ENCODE data around the gene RPA4.
"Not testable (repeated sequence)": the region's sequence is repeated elsewhere in the genome, so short reads cannot be mapped to it uniquely, and the experiment has no call there.

The RPA4 gene, protein sequence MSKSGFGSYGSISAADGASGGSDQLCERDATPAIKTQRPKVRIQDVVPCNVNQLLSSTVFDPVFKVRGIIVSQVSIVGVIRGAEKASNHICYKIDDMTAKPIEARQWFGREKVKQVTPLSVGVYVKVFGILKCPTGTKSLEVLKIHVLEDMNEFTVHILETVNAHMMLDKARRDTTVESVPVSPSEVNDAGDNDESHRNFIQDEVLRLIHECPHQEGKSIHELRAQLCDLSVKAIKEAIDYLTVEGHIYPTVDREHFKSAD

DNA sequence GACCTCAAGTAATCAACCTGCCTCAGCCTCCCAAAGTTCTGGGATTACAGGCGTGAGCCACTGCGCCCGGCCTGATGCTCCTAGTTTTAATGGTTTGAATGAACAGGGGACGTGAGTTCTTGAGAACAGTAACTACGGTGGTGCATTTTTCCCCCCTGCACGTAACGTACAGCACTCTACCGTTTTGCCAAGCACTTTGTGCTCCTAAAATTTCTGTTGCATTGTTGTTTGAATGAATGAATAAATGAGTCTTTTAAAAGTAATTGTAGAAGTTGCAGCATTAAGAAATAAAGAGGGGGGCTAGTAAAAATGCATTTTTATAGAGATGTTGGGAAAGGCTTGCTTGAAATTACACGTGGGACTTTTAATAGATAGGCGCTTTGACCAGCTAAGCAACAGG lies at the start of gene RPA4:
TSS of gene RPA4 (plus strand) at position 301 of the 400 bp plus-strand sequence. CDS start 403 bp downstream, outside the sequence.
- DNase-seq (ENCODE audit: low read depth), result no peak

DNA sequence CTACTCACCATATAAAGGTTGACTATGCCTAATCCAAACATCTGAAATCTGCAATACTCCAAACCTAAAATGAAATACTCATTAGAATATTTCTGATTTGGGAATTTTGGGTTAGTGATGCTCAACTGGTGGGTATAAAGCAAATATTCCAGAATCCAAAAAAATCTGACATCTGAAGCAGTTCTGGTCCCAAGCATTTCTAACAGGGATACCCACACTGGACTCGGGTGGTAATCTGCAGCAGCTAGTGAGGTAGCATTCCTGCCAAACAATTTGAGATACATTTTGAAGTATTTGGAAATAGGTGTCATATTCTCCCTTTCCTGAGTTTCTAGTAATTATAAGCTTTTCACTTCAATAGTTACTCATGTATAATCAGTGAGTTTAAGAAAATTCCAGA lies 49.6 kb upstream of the RPA4 start:
- no peak for DNase-seq (ENCODE audit: low read depth)

DNA sequence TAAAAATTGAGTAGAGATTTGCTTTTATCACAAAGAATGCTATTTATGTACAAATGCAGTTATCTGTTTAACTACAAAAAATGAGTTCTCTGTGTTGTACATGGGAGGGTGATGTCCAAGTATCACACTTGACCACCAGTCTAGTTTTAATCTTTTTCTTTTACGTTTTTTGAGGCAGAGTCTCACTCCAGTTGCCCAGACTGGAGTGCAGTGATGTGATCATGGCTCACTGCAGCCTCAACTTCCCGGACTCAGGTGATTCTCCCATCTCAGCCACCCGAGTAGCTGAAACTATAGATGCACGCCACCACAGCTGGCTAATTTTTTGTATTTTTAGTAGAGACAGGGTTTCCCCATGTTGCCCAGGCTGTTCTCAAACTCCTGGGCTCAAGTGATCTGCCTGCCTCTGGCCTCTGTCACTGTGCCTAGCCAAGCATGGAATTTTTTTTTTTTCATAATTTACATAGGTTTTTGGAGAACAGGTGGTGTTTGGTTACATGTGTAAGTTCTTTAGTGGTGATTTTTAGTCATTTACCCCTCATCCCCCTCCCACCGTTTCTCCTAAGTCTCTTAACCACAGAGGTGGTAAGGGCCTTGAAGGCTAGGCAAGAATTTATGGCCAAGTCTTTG lies 47.9 kb upstream of the RPA4 start:
- DNase-seq (ENCODE audit: low read depth), result no peak

DNA sequence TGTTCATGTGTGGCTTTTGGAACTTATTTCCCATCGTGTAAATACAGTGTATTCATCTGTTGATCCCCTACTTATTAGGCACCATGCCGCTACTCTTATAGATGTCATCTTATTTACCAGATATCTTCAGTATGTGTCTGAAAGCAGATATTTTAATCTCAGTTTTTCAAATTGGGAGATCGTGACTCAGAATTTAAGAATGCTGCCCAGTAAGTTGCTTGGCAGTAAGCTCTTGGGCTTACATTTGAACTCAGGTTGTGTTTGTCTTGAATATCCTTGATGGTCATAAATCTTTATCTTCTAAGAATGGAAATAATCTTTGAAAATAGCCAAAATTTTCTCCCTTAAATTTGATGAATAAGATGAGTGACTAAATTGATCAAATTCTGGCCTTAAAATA lies 45.9 kb upstream of the RPA4 start:
- peak; percentile 12 for DNase-seq (ENCODE audit: low read depth)

DNA sequence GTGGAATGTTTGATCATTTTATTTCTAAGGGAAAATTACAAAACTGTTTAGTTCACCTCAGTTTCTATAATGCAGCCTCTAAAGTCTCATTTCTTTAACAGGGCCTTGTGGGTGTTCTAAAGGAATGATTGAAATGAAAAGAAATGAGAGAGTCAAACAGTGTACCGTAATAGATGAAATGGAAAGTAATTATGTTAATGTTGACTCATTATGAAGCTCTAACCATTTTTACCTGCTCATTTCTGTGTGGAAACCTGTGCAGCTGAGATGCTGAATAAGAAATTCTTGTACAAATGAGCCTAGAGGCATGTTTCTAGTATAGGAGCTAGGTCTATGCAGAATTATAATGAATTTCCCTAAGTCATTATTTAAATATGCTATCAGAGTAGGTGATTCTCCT lies 45.2 kb upstream of the RPA4 start:
- no peak for DNase-seq (ENCODE audit: low read depth)

DNA sequence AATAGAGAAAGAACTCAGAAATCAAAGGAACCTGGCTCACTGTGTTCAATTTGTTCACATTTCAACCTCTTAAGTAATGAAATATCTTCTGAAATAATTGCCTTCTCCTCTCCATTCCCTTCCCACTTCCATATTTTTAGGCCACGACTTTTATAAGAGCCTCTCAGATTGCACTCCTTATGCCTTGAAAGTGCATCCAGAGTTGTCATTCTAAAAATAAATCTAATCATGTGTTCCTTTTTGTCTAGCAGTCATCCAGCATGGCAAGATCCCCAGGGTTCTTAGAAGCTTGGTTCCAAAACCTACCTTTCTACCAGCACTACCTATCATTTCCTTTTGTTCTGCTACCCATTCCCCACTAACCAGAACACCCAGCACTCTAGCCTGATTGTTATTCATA lies 42.4 kb upstream of the RPA4 start:
- DNase-seq (ENCODE audit: low read depth), result no peak

DNA sequence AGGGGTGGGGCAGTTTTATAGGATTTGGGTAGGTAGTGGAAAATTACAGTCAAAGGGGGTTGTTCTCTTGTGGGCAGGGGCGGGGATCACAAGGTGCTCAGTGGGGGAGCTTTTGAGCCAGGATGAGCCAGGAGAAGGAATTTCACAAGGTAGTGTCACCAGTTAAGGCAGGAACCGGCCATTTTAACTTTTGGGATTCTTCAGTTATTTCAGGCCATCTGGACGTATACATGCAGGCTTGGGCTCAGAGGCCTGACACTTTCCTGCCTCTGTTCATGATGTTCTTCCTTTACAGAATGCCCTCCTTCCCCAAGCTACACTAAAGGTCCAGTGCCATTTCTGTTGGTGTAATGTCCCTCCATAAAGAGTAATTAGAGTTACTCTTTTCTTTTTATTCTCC lies 41.8 kb upstream of the RPA4 start:
- DNase-seq (ENCODE audit: low read depth), result not testable (repeated sequence)

DNA sequence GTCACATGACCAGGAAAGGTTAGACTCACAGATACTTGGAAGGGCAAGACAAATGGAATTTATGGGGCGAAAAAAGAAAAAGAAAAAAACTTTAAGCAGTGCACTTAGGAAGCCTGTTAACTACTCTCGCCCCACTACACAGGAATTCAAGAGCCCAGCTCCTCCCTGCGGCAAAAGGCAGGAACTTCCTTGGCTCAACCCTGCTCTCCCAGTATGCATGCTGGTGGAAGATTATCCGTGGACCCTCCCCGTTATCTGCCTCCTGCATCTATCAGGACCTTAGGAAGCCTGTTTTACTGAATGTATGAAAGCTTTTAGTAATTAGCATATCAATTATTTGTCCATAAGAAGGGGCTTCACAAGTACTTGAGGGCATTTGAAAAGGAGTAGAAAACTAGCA lies 40.1 kb upstream of the RPA4 start:
- peak; percentile 36 for DNase-seq (ENCODE audit: low read depth)

DNA sequence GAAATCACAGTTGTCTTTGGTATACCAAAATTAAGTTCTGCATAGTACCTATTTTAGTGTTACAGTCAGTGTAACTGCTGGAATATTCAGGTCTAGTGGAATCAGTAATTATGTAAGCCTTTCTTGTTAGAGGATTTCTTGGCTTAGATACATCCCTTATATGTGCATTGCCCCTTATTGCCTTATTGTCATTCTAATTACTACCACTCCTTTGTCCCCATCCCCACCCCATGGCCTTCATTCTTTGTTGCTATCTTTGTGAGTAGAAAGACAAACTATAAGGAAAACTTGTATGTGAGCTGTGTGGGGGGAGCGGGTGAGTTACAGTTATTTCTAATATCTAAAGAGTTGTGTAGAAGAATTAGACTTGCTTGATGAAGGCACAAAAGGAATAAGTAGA lies 36.9 kb upstream of the RPA4 start:
- DNase-seq (ENCODE audit: low read depth), result no peak

DNA sequence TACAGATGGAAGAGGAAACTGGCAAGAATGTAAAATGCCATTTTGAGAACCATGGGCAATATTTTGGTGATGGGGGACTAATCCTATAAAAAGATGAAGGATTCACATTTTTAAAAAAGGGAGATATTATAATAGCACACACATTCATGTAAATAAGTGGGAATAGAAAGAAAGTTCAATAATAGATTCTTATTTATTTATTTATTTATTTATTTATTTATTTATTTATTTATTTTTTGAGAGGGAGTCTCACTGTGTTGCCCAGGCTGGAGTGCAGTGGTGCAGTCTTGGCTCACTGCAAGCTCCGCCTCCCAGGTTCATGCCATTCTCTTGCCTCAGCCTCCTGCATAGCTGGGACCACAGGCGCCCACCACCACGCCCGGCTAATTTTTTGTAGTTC lies 24.3 kb upstream of the RPA4 start:
- not testable (repeated sequence) for DNase-seq (ENCODE audit: low read depth)

DNA sequence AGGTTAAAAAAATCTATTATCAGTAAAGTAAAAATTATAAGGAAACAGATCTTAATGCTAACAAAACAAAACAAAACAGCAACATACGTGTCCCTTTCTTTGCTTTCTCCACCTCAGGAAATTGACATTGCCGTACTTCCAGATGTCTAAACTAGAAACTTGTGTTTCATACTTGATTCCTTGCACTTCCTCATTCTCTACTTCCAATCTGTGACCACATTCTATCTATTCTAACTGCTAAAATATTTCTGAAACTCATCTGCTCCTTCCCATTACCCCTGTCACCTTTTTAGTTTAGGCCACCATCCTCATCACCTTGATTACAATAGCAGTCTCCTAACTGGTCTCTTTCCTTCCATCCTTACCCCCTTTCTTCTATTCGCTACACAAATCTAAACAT lies 22.5 kb upstream of the RPA4 start:
- DNase-seq (ENCODE audit: low read depth), result no peak

DNA sequence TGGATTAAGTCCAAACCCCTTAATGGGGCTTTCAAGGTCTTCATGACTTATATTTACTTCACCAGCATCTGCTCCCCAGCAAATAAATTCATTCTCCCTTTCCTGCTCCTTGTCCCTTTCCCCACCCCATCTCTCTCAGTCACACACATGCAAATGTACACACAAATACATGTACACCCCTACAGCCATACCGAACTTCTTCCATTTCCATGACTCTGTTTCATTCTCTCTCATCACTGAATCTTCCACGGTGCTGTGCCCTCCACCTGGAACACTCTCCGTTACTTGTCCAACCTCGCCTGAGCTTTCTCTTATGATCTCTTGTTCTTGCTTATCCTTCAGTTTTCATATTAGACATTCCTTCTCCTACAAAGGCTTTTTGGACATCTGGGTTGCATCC lies 22.0 kb upstream of the RPA4 start:
- no peak for DNase-seq (ENCODE audit: low read depth)

DNA sequence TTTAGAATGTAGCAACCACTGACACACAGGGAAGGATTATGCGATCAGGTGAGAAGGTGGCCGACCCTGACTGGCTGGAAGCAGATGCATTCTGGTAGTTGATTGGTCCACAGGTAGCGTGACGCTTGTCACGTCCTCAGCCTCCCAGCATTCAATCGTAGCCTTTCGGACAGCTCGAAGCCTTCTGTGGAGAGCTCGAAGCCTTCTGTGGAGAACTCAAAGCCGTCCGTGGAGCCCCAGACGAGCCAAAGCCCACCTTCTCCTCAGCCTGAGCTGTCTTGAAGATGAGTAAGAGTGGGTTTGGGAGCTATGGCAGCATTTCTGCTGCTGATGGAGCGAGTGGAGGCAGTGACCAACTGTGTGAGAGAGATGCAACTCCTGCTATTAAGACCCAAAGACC lies 319 bp downstream of the RPA4 start:
- DNase-seq (ENCODE audit: low read depth), result no peak

DNA sequence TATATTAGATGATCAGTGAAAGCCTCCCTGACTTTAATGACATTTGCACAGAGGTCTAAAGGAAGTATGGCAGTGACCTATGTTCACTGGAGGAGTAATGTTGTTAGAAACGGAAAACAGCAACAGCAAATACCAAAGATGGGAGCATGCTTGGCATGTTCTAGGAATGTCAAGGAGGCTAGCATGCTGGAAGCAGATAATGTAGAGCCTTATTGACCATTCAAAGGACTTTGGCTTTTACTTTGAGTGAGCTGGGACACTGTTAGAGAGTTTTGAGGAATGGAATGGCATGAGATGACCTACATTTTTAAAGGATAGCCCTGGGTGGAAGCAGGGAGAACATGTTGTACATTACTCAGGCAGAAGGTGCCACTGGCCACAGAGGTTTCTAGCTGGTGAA lies 6.0 kb downstream of the RPA4 start:
- DNase-seq (ENCODE audit: low read depth), result peak; percentile 8

DNA sequence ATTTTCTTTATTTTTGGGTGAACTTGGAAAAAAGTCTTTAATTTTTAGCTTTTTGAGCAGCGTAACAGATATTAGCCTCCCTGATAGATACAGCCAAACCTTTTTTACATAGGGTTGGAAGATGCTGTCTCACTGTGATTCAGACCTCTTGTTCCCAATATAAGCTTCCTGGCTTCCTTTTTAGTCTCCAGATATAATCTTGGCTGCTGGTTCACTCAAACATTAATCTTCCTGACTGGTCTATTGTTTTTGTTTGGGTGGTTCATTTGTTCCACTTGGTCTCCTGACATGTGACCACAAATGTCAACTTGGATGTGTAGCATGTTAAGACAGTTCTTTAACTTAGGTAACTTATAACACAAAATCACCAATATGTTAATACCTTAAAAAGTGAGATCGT lies 23.0 kb downstream of the RPA4 start:
- peak; percentile 7 for DNase-seq (ENCODE audit: low read depth)

DNA sequence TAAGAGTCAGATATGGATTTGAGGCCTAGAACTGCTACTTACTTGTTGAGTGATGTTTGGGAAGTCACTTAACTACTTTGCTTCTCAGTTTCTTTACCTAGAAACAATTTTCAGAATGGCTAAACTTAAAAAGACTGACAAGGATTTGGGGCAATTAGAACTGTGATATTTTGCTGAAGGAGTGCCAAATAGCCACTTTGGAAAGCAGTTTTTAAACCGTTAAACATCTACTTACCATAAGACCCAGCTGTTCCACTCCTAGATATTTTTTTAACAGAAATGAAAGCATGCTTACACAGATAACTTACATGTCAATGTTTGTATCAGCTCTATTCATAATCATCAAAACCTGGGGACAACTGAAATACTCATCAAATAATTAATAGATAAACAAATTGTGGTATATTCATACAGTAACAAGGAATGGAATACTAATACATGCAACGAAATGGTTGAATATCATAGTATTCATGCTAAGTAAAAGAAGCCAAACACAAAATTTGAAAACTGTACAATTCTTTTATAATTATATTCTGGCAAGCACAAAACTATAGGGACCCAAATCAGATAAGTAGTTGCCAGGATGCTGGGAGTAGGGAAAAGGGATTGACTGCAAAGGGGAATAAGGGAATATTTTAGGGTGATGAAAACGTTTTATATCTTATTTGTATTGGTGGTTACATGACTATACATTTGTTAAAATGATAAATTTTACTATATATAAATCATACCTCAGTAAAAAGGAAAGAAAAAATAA lies 24.0 kb downstream of the RPA4 start:
- no peak for DNase-seq (ENCODE audit: low read depth)

DNA sequence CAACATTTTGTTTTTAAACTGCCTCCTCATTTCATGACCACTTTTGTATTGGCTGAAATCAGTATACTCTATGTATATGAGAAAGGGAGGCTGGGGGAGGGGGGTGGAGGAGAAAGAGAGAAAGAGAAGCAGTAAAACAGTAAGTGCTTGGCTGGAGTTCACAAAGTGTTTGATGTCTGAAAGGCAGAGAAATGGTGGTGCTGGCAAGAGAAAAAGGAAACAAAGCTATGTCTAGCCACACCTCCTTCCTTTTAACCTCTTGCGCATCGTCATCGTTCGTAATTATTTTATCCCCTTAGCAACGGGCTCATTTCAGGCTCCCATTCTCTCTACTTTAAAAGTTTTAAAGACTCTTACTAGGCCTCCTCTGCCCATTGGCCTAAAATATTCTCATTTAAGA lies 25.6 kb downstream of the RPA4 start:
- DNase-seq (ENCODE audit: low read depth), result no peak

DNA sequence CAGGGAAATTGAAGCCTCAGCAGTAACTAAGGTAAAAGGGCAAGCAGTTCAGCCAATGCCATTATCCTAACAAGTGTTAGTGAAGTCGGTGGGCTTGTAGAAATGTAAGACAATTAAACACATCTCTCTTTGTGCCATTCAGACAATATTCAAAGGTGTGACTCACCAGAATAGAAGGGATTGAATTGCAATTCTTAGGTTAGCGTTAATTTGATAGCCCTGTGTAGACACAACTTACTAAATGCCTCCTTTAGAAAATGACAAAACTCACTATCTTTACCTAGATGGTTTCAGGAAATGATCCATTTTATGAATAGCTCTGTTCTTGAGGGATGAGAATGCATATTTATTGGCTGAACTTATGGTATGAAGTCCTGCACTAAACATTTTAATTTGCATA lies 35.2 kb downstream of the RPA4 start:
- no peak for DNase-seq (ENCODE audit: low read depth)

DNA sequence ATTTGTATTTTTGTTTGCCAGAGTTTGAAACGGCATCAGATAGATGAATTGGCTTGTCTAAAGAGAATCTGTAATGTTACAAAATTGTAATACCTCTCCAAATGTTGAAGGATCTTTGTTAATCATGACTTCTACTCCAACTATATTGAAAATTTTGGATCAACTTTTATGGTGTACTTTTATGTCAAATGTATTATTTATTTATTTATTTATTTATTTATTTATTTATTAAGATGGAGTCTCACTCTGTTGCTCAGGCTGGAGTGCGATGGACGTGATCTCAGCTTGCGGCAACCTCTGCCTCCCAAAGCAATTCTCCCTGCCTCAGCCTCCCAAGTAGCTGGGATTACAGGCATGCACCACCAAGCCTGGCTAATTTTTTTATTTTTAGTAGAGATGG lies 36.0 kb downstream of the RPA4 start:
- no peak for DNase-seq (ENCODE audit: low read depth)

DNA sequence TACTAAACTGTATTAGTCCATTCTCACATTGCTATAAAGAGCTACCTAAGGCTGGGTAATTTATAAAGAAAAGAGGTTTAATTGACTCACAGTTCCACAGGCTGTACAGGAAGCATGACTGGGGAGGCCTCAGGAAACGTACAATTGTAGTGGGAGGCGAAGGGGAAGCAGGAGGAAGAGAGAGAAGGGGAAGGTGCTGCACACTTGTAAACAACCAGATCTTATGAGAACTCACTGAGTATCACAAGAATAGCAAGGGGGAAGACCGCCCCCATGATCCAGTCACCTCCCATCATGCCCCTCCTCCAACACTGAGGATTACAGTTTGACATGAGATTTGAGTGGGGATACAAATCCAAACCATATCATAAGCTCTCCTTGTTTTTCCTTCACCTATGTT lies 40.9 kb downstream of the RPA4 start:
- no peak for DNase-seq (ENCODE audit: low read depth)

DNA sequence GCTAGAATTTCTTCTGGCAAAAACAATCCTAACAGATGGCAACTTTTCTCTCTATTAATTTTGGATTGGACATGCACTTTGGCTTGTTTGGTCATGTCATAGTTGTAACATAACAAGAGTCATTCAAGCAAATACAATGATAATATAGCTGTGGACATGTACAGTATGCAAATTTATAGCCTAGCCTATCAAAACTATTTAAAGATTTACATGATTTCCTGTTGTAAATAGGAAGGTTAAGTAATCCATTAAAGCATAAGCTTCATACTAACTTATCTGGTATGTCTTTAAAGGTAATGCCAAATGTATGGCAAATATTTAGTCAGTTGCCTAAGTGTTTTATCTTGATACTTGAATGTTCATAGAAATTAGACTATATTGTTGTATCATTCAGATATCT lies 45.3 kb downstream of the RPA4 start:
- no peak for DNase-seq (ENCODE audit: low read depth)
